Lung (tissue), 12 donors: Measurements from ENCODE around the gene MYO15A. TPM values are rescaled to one million over a fixed set of nuclear protein-coding genes. Genes with fewer than 3 reads are reported as not detected.

Source experiments
- ATAC-seq: fragments of 200-7000 bp; cut with Tn5 transposase; one replicate; pipeline ENCODE4 v1.9.1; 2020; ENCODE audit warnings: moderate number of reproducible peaks; ENCODE audit not compliant: insufficient read depth, low FRiP score
- DNase-seq, 3 donors: peaks; one replicate each; pipeline ENCODE4 v3.0.0-alpha.2; 2013 to 2017
- H3K27ac ChIP-seq, 2 donors: one replicate each; pipeline ENCODE4 v1.5.1; 2013; ENCODE audit warnings: mild to moderate bottlenecking in 2 of 2, moderate library complexity in 2 of 2, control low read depth in 1 of 2, inconsistent platforms in 1 of 2, low read depth in 1 of 2, low read length in 1 of 2
- H3K27me3 ChIP-seq, 3 donors: one replicate each; pipeline ENCODE4 v1.5.1; 2013; ENCODE audit warnings: low read length in 2 of 3; ENCODE audit not compliant: control insufficient read depth in 3 of 3, insufficient read depth in 3 of 3
- H3K36me3 ChIP-seq, 4 donors: one replicate each; pipeline ENCODE4 v1.5.1; 2013; ENCODE audit warnings: low read length in 4 of 4, mild to moderate bottlenecking in 1 of 4, moderate library complexity in 1 of 4; ENCODE audit not compliant: control insufficient read depth in 4 of 4, insufficient read depth in 4 of 4
- H3K4me1 ChIP-seq, 5 donors: one replicate each; pipeline ENCODE4 v1.5.1; 2013; ENCODE audit warnings: low read length in 5 of 5, mild to moderate bottlenecking in 2 of 5, moderate library complexity in 1 of 5; ENCODE audit not compliant: control insufficient read depth in 5 of 5, insufficient read depth in 5 of 5
- H3K4me3 ChIP-seq: one replicate; pipeline ENCODE4 v1.5.1; 2013; ENCODE audit warnings: mild to moderate bottlenecking, control low read depth, moderate library complexity
- H3K9ac ChIP-seq, 2 donors: one replicate each; pipeline ENCODE4 v1.5.1; 2013; ENCODE audit warnings: low read length in 2 of 2, control low read depth in 1 of 2; ENCODE audit not compliant: insufficient read depth in 1 of 2
- H3K9me3 ChIP-seq, 4 donors: one replicate each; pipeline ENCODE4 v1.5.1; 2013; ENCODE audit warnings: low read length in 3 of 4, mild to moderate bottlenecking in 1 of 4, moderate library complexity in 1 of 4; ENCODE audit not compliant: control insufficient read depth in 4 of 4, insufficient read depth in 3 of 4
- WGBS, 2 donors: extraction: QIAGEN DNeasy Blood & Tissue Kit; methylation state at CpG; one replicate each; pipeline ENCODE4 v1.1.7; 2013; 5-methylcytosine and 5-hydroxymethylcytosine counted together
- polyA plus RNA-seq, 2 donors: library from polyadenylated mRNA; stranded (reverse); fragments of 200-250 nt; gene quantifications; one replicate each; pipeline ENCODE4 v1.2.1, GENCODE V29; 2013
- total RNA-seq, 2 donors: library from RNA; depleted of rRNA in 1 of 2; stranded (reverse); fragments of >200 nt in 1 of 2; gene quantifications; one replicate each; pipeline ENCODE4 v1.2.1, GENCODE V29; 2014 to 2021
- TF ChIP-seq, protein P1 (sequence below): IDR thresholded peaks from 2 replicates; pipeline ENCODE4 v1.5.1; 2012; ENCODE audit warnings: mild to moderate bottlenecking; ENCODE audit errors: control extremely low read depth, extremely low read depth
- donor health status: control.
- donor health status: control.
- donor health status: Bipolar disorder and iron deficiency.
- donor health status: healthy.
- donor health status: DM: yes; HTN: yes; CAD: no.

The MYO15A gene
- total and polyA plus RNA-seq, 4 donors = 0.56 to 2.7 (median 2.3) TPM

DNA sequence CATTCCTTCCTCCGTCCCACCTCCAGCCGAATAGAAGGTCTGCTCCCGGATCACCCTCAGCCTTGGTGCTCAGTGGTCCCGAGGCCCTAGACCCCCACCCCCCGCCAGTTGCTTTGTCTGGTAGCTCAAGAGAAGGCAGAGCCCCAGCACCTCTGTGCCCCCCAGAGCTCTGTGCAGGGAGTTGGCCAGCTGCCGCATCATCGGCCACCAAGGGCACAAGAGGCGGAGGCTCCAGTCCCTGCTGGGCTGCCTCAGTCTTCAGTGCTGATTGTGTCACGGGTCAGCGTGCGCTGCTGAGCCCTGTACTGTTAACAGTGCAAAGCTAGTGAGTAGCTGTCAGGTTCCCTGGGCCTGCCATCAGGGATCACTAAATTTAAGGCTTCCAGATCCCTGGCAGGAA lies 43.0 kb upstream of the MYO15A start:
- H3K4me3 ChIP-seq = no peak overlapping the region
- ATAC-seq (no peak), DNase-seq (no peak)
- TF ChIP-seq, protein P1, sequence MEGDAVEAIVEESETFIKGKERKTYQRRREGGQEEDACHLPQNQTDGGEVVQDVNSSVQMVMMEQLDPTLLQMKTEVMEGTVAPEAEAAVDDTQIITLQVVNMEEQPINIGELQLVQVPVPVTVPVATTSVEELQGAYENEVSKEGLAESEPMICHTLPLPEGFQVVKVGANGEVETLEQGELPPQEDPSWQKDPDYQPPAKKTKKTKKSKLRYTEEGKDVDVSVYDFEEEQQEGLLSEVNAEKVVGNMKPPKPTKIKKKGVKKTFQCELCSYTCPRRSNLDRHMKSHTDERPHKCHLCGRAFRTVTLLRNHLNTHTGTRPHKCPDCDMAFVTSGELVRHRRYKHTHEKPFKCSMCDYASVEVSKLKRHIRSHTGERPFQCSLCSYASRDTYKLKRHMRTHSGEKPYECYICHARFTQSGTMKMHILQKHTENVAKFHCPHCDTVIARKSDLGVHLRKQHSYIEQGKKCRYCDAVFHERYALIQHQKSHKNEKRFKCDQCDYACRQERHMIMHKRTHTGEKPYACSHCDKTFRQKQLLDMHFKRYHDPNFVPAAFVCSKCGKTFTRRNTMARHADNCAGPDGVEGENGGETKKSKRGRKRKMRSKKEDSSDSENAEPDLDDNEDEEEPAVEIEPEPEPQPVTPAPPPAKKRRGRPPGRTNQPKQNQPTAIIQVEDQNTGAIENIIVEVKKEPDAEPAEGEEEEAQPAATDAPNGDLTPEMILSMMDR = no peak
- no peaks in the 10 kb centered on the region for H3K4me1 ChIP-seq
- no peaks in the 10 kb centered on the region for H3K27me3 ChIP-seq
- no peaks in the 10 kb centered on the region for H3K9me3 ChIP-seq
- no peak overlapping the region for H3K9ac ChIP-seq
- no peak overlapping the region for H3K27ac ChIP-seq
- 95 to 97% methylated on average over 11 of the region's 11 CpGs for WGBS, 2 donors
- H3K36me3 ChIP-seq = peaks cover 6 to 32% (median 23%) of the 10 kb centered on the region in 4 donors

- H3K4me1 ChIP-seq = no peaks in the 10 kb centered on the region
- TF ChIP-seq, protein P1 = no peak
- DNase-seq = no peak
- H3K36me3 ChIP-seq = peaks cover 3 to 23% (median 16%) of the 10 kb centered on the region in 4 donors
- no peak overlapping the region for H3K27ac ChIP-seq
- H3K4me3 ChIP-seq = no peak overlapping the region
- WGBS, 2 donors = 95 to 97% methylated on average over 4 of the region's 4 CpGs
- no peak overlapping the region for H3K9ac ChIP-seq
- ATAC-seq = no peak
- no peaks in the 10 kb centered on the region for H3K9me3 ChIP-seq
- no peaks in the 10 kb centered on the region for H3K27me3 ChIP-seq
These were observed 41.7 kb upstream of the MYO15A start for GRCh38 chr17:18066866-18067265.

DNA sequence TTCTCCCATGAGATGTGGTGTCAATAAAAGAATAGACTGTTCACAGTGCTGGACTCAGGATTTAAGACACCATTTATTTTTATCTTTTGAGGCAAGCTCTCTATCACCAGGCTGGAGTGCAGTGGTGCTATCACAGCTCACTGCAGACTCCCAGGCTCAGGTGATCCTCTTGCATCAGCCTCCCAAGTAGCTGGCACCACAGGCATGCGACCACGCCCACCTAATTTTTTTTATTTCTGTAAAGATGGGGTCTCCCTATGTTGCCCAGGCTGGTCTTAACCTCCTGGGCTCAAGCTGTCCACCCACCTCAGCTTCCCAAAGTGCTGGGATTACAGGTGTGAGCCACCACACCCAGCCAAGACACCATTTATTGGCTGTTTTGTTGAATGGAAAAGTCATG lies 39.5 kb upstream of the MYO15A start:
- H3K36me3 ChIP-seq = peaks cover 2 to 19% (median 14%) of the 10 kb centered on the region in 4 donors
- DNase-seq (no peak), ATAC-seq (no peak)
- H3K4me1 ChIP-seq = no peaks in the 10 kb centered on the region
- H3K9ac ChIP-seq = no peak overlapping the region
- no peaks in the 10 kb centered on the region for H3K27me3 ChIP-seq
- no peak overlapping the region for H3K27ac ChIP-seq
- TF ChIP-seq, protein P1 = no peak
- no peaks in the 10 kb centered on the region for H3K9me3 ChIP-seq
- H3K4me3 ChIP-seq = no peak overlapping the region
- WGBS, 2 donors = 91 to 100% methylated on average over 2 of the region's 2 CpGs

- Histone ChIP-seq H3K4me1 (no peaks in the 10 kb centered on the region), H3K9me3 (no peaks in the 10 kb centered on the region), H3K27ac (no peak overlapping the region), H3K27me3 (no peaks in the 10 kb centered on the region), H3K36me3 (peaks cover 0 to 10% (median 6%) of the 10 kb centered on the region in 4 donors), H3K4me3 (no peak overlapping the region), H3K9ac (no peak overlapping the region)
- 17 to 22% methylated on average over 8 of the region's 8 CpGs for WGBS, 2 donors
- TF ChIP-seq, protein P1 = no peak
- ATAC-seq (no peak), DNase-seq (peak in 1 of 3 donors; percentile 20)
These were observed 37.7 kb upstream of the MYO15A start for GRCh38 chr17:18070861-18071340.
